Activated B cell treated with CpG ODN at 0.5 μM for 24 hours (primary cell): ENCODE data around the gene SCIMP. TPM values are rescaled to one million over a fixed set of nuclear protein-coding genes. Genes with fewer than 3 reads are reported as not detected.

Experiments used
- ATAC-seq: fragments of 200-7000 bp; cut with Tn5 transposase; one replicate; pipeline ENCODE4 v1.10.0; 2021; ENCODE audit warnings: low read depth, mild to moderate bottlenecking, moderate library complexity
- CTCF ChIA-PET: fragments of 350-600 bp; sonication (Branson Sonifier 250); formaldehyde crosslinking; loops from one replicate; lab custom pipeline; 2021; ENCODE audit warnings: antibody characterized with exemption; lab: Charles Lee
- POLR2A ChIA-PET: fragments of 350-600 bp; sonication (Branson Sonifier 250); formaldehyde crosslinking; loops from one replicate; lab custom pipeline; 2021; ENCODE audit warnings: antibody characterized with exemption; lab: Charles Lee
- DNase-seq: peaks from one replicate; pipeline ENCODE4 v3.0.0; 2022
- H3K27ac Mint-ChIP-seq: one replicate; pipeline ENCODE4 v1.8.0; 2020; ENCODE audit warnings: mixed read lengths
- H3K27me3 Mint-ChIP-seq: one replicate; pipeline ENCODE4 v1.8.0; 2021; ENCODE audit warnings: mixed read lengths
- H3K36me3 Mint-ChIP-seq: one replicate; pipeline ENCODE4 v1.8.0; 2021; ENCODE audit warnings: low read depth, mixed read lengths
- H3K4me1 Mint-ChIP-seq: one replicate; pipeline ENCODE4 v1.8.0; 2021; ENCODE audit warnings: mixed read lengths
- H3K4me3 Mint-ChIP-seq: one replicate; pipeline ENCODE4 v1.8.0; 2020; ENCODE audit warnings: mild to moderate bottlenecking, mixed read lengths
- H3K9me3 Mint-ChIP-seq: one replicate; pipeline ENCODE4 v1.8.0; 2020; ENCODE audit warnings: mixed read lengths
- intact Hi-C: fragments of 100-400 bp; cut with micrococcal nuclease; formaldehyde crosslinking; loops from one replicate; pipeline ENCODE4 v1.15.1; 2024
- total RNA-seq: library from RNA; stranded (reverse); gene quantifications from 2 replicates; pipeline ENCODE4 v1.2.3, GENCODE V29; 2022
- TF ChIP-seq, protein P1 (sequence below): fragments of 200-600 bp; IDR thresholded peaks from one replicate; pipeline ENCODE4 v1.8.0; 2022; ENCODE audit warnings: antibody characterized with exemption, mild to moderate bottlenecking

Gene SCIMP
- total RNA-seq, 1 donor from 2014 or later, result 23.4 TPM

DNA sequence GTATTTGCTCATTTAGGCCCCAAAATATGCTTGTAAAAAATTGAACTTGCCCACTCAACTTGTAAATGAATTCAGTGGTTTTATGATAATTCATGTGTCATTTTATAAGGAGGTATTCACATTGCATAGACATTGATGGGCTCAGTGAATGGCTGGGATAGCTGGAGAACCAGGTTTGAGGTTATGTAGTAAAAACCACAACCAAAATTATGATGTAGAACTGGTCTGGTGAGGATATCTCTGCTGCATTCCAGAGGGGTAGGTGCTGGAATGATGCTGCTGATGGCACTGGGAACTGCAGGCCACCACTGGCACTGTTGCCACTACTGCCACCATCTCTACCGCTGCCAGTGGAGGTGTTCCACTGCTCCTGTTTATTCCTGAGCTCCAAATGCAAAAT is 25.9 kb upstream of the SCIMP start:
- Mint-ChIP-seq H3K27ac (no peak overlapping the region), H3K27me3 (no peaks in the 10 kb centered on the region), H3K9me3 (no peaks in the 10 kb centered on the region), H3K4me1 (peaks cover 42% of the 10 kb centered on the region), H3K36me3 (no peaks in the 10 kb centered on the region), H3K4me3 (no peak overlapping the region)
- ATAC-seq (no peak), DNase-seq (no peak)
- ChIA-PET POLR2A (interaction anchor here (0.6 kb wide), 1 partner anchor 158 kb away, joined by 3 read pairs; no protein-coding TSS in a partner anchor), CTCF (no interaction called here)
- TF ChIP-seq, protein P1, sequence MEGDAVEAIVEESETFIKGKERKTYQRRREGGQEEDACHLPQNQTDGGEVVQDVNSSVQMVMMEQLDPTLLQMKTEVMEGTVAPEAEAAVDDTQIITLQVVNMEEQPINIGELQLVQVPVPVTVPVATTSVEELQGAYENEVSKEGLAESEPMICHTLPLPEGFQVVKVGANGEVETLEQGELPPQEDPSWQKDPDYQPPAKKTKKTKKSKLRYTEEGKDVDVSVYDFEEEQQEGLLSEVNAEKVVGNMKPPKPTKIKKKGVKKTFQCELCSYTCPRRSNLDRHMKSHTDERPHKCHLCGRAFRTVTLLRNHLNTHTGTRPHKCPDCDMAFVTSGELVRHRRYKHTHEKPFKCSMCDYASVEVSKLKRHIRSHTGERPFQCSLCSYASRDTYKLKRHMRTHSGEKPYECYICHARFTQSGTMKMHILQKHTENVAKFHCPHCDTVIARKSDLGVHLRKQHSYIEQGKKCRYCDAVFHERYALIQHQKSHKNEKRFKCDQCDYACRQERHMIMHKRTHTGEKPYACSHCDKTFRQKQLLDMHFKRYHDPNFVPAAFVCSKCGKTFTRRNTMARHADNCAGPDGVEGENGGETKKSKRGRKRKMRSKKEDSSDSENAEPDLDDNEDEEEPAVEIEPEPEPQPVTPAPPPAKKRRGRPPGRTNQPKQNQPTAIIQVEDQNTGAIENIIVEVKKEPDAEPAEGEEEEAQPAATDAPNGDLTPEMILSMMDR, result no peak
- intact Hi-C loops, result no loop called here

DNA sequence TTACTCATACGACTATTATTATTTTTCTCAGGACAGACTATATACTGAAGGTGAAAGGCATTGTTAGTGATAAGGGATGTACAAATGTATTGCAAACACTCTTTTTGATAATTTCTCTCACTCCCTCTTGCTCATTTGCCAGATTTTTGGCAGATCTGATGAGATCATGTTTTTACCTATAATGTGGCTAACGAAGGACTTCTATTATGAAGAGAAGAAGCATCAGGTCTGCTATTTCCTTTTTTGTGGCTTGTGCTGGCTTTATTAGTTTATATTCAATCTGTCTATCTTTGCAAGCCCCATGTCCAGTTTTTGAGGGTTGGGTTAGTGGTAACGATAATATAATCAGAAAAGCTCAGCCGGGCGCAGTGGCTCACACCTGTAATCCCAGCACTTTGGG is 22.5 kb upstream of the SCIMP start:
- ATAC-seq, result no peak

DNA sequence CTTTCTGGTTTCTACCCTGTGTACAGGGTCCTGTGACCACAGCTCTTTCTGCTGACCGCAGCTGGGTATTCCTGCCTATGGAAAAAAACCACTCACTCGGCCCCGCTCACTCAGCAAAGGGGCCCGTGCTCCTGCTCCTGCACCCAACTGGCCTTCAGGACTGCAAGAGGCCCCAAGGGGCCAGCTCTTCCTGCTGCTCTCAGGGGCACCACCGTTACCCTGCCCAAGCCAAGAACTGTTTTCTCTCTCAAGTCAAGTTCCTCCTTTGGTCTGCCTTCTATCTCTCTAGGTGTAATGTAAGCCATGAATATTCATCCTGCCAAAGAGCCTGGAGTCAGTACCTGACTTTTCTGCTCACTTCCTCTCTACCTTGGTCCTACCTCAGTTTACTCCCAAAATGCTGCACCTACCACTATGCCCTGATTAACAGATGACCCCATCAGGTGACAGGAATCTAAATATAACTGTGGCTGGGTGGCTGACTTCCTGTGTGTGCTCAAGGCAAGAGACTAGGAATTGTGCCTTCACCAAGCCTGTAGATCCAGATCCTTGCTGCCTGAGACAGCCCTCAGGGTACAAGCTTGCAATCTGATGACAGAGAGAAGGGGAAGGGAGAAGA is 20.4 kb upstream of the SCIMP start:
- Mint-ChIP-seq H3K36me3 (peaks cover 3% of the 10 kb centered on the region), H3K4me1 (peaks cover 70% of the 10 kb centered on the region), H3K9me3 (no peaks in the 10 kb centered on the region), H3K27me3 (no peaks in the 10 kb centered on the region), H3K4me3 (peak overlapping the region; percentile 78), H3K27ac (peak overlapping the region; percentile 93)
- intact Hi-C loops, result loop anchor here (2.0 kb wide), 1 partner anchor 28 kb away; the partner anchor contains the start of gene RABEP1
- CTCF ChIA-PET, result interaction anchor here (1.4 to 2.6 kb wide), 4 partner anchors 46 to 60 kb away, joined by 5 to 11 read pairs (median 8); no protein-coding TSS in a partner anchor
- POLR2A ChIA-PET, result interaction anchor here (0.6 to 3.8 kb wide), 15 partner anchors 13 to 1934 kb away, joined by 3 to 37 read pairs (median 4); partner anchors contain the start of genes NUP88, RABEP1, RPAIN and SCIMP
- TF ChIP-seq, protein P1, result no peak
- ATAC-seq (peak; percentile 89), DNase-seq (no peak)

More for the DNA sequence above, 22.5 kb upstream of the SCIMP start:
- Mint-ChIP-seq H3K36me3 (peaks cover 2% of the 10 kb centered on the region), H3K4me3 (peak overlapping the region; percentile 19), H3K4me1 (peaks cover 67% of the 10 kb centered on the region), H3K27ac (peak overlapping the region; percentile 76), H3K27me3 (no peaks in the 10 kb centered on the region), H3K9me3 (no peaks in the 10 kb centered on the region)
- DNase-seq, result no peak
- TF ChIP-seq, protein P1, result no peak
- intact Hi-C loops, result no loop called here
- CTCF ChIA-PET, result no interaction called here
- POLR2A ChIA-PET, result interaction anchor here (3.8 kb wide), 1 partner anchor 24 kb away, joined by 37 read pairs; the partner anchor contains the start of gene RABEP1

DNA sequence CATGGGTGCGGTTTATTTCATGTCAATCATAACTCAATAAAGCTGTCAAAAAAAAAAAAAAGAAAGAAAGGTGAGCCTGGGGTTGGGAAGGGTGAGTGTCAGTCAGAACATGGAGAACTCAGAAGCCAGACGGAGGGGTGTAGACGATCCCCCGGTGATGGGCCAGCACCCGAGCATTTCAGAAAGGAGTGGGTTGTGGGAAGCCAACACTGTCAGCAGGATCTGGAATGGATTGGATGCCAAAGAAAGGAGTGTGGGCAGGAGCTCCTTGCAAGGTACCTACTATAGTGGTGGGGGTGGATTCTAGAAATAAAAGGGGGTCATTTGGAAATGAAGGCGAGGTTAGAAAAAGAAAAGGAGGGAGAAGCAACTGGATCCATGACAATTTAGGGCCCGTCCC is 19.8 kb upstream of the SCIMP start:
- intact Hi-C loops, result loop anchor here (2.0 kb wide), 1 partner anchor 28 kb away; the partner anchor contains the start of gene RABEP1

More for the DNA sequence above, 19.8 kb upstream of the SCIMP start:
- H3K9me3 Mint-ChIP-seq, result no peaks in the 10 kb centered on the region
- CTCF ChIA-PET, result interaction anchor here (1.1 to 2.6 kb wide), 6 partner anchors 43 to 185 kb away, joined by 3 to 11 read pairs (median 6); partner anchors contain the start of gene C1QBP
- H3K4me1 Mint-ChIP-seq, result peaks cover 70% of the 10 kb centered on the region
- POLR2A ChIA-PET, result interaction anchor here (0.5 to 3.8 kb wide), 17 partner anchors 12 to 256 kb away, joined by 3 to 37 read pairs (median 4); partner anchors contain the start of genes KIF1C, NUP88, RABEP1 and RPAIN
- H3K27ac Mint-ChIP-seq, result peak overlapping the region; percentile 93
- ATAC-seq, result no peak
- no peaks in the 10 kb centered on the region for H3K27me3 Mint-ChIP-seq
- no peak for DNase-seq
- TF ChIP-seq, protein P1, result no peak
- peak overlapping the region; percentile 78 for H3K4me3 Mint-ChIP-seq
- H3K36me3 Mint-ChIP-seq, result peaks cover 5% of the 10 kb centered on the region
